Kidney epithelial cell (primary cell): ENCODE results near the gene ATP5PO. TPM values are rescaled to one million over a fixed set of nuclear protein-coding genes. Genes with fewer than 3 reads are reported as not detected.

Experiments used
- DNase-seq: peaks from one replicate; pipeline ENCODE4 v3.0.0-alpha.2; 2010; ENCODE audit warnings: low read depth
- H3K27me3 ChIP-seq: 2 replicates; pipeline ENCODE4 v1.6.0; 2011; ENCODE audit warnings: low read length; ENCODE audit not compliant: control insufficient read depth, insufficient read depth
- H3K36me3 ChIP-seq: 2 replicates; pipeline ENCODE4 v1.5.1; 2011; ENCODE audit warnings: low read length; ENCODE audit not compliant: control insufficient read depth, insufficient read depth
- H3K4me3 ChIP-seq: 2 replicates; pipeline ENCODE4 v1.5.1; 2011; ENCODE audit warnings: low read depth, mild to moderate bottlenecking, control low read depth, low read length
- total RNA-seq: library from RNA; depleted of rRNA; stranded (reverse); fragments of >200 nt; gene quantifications from 2 replicates; pipeline ENCODE4 v1.2.3, GENCODE V29; 2015
- TF ChIP-seq, protein P1 (sequence below): IDR thresholded peaks from 2 replicates; pipeline ENCODE4 v1.5.1; 2011; ENCODE audit warnings: mild to moderate bottlenecking, moderate library complexity, low read length, control low read depth, inconsistent platforms; ENCODE audit not compliant: insufficient read depth, poor library complexity, severe bottlenecking

Gene ATP5PO
- total RNA-seq, 1 donor from 2014 or later, result 286 TPM

DNA sequence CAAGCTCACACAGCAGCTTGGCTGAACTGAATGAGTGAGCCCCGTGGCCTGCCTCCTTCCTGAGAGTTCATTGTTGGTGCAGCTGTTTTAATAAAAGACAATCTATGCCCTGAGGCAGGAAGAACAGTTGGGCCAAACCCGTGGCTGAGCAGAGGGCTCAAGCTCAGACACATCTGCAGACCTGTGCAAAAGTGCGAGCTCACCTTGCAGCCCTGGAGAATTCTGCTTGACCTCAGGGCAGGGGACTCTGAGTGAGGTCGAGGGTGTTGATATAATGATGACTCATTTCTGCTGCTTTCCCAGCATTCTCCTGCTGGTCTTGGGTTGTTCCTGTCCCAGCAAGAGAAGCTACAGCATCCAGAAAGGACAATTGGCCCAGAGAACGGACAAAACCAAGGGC is 61.0 kb downstream of the ATP5PO start:
- DNase-seq, result no peak
- Histone ChIP-seq H3K36me3 (no peaks in the 10 kb centered on the region), H3K27me3 (peaks cover 3% of the 10 kb centered on the region), H3K4me3 (no peak overlapping the region)
- TF ChIP-seq, protein P1, sequence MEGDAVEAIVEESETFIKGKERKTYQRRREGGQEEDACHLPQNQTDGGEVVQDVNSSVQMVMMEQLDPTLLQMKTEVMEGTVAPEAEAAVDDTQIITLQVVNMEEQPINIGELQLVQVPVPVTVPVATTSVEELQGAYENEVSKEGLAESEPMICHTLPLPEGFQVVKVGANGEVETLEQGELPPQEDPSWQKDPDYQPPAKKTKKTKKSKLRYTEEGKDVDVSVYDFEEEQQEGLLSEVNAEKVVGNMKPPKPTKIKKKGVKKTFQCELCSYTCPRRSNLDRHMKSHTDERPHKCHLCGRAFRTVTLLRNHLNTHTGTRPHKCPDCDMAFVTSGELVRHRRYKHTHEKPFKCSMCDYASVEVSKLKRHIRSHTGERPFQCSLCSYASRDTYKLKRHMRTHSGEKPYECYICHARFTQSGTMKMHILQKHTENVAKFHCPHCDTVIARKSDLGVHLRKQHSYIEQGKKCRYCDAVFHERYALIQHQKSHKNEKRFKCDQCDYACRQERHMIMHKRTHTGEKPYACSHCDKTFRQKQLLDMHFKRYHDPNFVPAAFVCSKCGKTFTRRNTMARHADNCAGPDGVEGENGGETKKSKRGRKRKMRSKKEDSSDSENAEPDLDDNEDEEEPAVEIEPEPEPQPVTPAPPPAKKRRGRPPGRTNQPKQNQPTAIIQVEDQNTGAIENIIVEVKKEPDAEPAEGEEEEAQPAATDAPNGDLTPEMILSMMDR, result no peak

Other genes starting within 250 kb of the ATP5PO start
- 32.8 and 34.9 TPM in 2 replicates for gene MRPS6, start 157.8 kb upstream of the ATP5PO start, total RNA-seq
- gene SLC5A3, start 157.8 kb upstream of the ATP5PO start, total RNA-seq, result 11.8 TPM in 2 replicates